IMR-90 (cell line): ENCODE results near the gene TAS2R1. TPM values are rescaled to one million over a fixed set of nuclear protein-coding genes. Genes with fewer than 3 reads are reported as not detected.

Source experiments
- ATAC-seq: fragments of 200-7000 bp; cut with Tn5 transposase; 2 replicates; pipeline ENCODE4 v1.9.1; 2020; ENCODE audit warnings: low read depth, mild to moderate bottlenecking, moderate library complexity
- BruUV-seq: library from RNA; stranded (reverse); fragments of 400-500 nt; replicated peaks from 2 replicates; lab custom pipeline; 2021; lab: Mats Ljungman, UMichigan
- CTCF ChIA-PET: fragments of 300-600 bp; formaldehyde crosslinking; extraction: SDS; loops from one replicate; lab custom pipeline; 2021; ENCODE audit warnings: antibody characterized with exemption; lab: Yijun Ruan, JAX
- POLR2A ChIA-PET: fragments of 300-600 bp; sonication (Branson Sonifier 250); formaldehyde crosslinking; loops from one replicate; lab custom pipeline; 2022; ENCODE audit warnings: antibody characterized with exemption; ENCODE audit not compliant: unreplicated experiment; lab: Charles Lee
- DNase-seq: peaks from one replicate; pipeline ENCODE4 v3.0.0; 2013
- H2AFZ ChIP-seq: replicated peaks from 2 replicates; pipeline ENCODE3; 2013; ENCODE audit warnings: low read length, mild to moderate bottlenecking; ENCODE audit not compliant: poor library complexity
- H2AK5ac ChIP-seq: 2 replicates; pipeline ENCODE4 v1.6.1; 2013; ENCODE audit warnings: low read depth, low read length, inconsistent platforms
- H2AK9ac ChIP-seq: replicated peaks from 2 replicates; pipeline ENCODE3; 2013; ENCODE audit warnings: mild to moderate bottlenecking, low read depth, low read length, moderate library complexity; ENCODE audit not compliant: poor library complexity
- H2BK120ac ChIP-seq: 2 replicates; pipeline ENCODE4 v1.6.1; 2013; ENCODE audit warnings: low read depth, low read length, inconsistent platforms
- H2BK15ac ChIP-seq: 3 replicates; pipeline ENCODE4 v1.6.1; 2013; ENCODE audit warnings: low read depth, low read length, inconsistent platforms
- H2BK20ac ChIP-seq: 2 replicates; pipeline ENCODE4 v1.6.1; 2013; ENCODE audit warnings: low read depth, mild to moderate bottlenecking, inconsistent platforms, low read length, moderate library complexity
- H2BK5ac ChIP-seq: 2 replicates; pipeline ENCODE4 v1.6.1; 2013; ENCODE audit warnings: mild to moderate bottlenecking, low read depth, low read length, inconsistent platforms; ENCODE audit not compliant: poor library complexity, severe bottlenecking
- H3K14ac ChIP-seq: replicated peaks from 2 replicates; pipeline ENCODE4 v1.6.1; 2013; ENCODE audit warnings: low read depth, low read length, inconsistent platforms
- H3K18ac ChIP-seq: 2 replicates; pipeline ENCODE4 v1.6.1; 2013; ENCODE audit warnings: low read depth, low read length, control low read depth
- H3K23ac ChIP-seq: 2 replicates; pipeline ENCODE4 v1.6.1; 2013; ENCODE audit warnings: low read depth, low read length, inconsistent platforms
- H3K27ac ChIP-seq: 2 replicates; pipeline ENCODE4 v1.5.1; 2013; ENCODE audit warnings: mild to moderate bottlenecking, control low read depth, low read length; ENCODE audit not compliant: insufficient read depth
- H3K27me3 ChIP-seq: 2 replicates; pipeline ENCODE4 v1.6.1; 2013; ENCODE audit warnings: low read length; ENCODE audit not compliant: control insufficient read depth, insufficient read depth
- H3K36me3 ChIP-seq: 2 replicates; pipeline ENCODE4 v1.6.1; 2013; ENCODE audit warnings: low read length, mixed read lengths; ENCODE audit not compliant: control insufficient read depth, insufficient read depth
- H3K4ac ChIP-seq: 2 replicates; pipeline ENCODE4 v1.6.1; 2013; ENCODE audit warnings: low read depth, low read length, inconsistent platforms
- H3K4me1 ChIP-seq: 2 replicates; pipeline ENCODE4 v1.6.1; 2013; ENCODE audit warnings: low read length, mixed read lengths; ENCODE audit not compliant: control insufficient read depth, insufficient read depth
- H3K4me2 ChIP-seq: 2 replicates; pipeline ENCODE4 v1.6.1; 2013; ENCODE audit warnings: low read depth, mild to moderate bottlenecking, control low read depth, low read length, moderate library complexity
- H3K4me3 ChIP-seq: 2 replicates; pipeline ENCODE4 v1.5.1; 2013; ENCODE audit warnings: low read depth, mild to moderate bottlenecking, control low read depth, low read length, moderate library complexity; ENCODE audit not compliant: insufficient read depth
- H3K56ac ChIP-seq: 2 replicates; pipeline ENCODE4 v1.6.1; 2013; ENCODE audit warnings: low read length, inconsistent platforms; ENCODE audit not compliant: insufficient read depth; ENCODE audit errors: extremely low read depth
- H3K79me1 ChIP-seq, 2 experiments: 2 replicates each; pipeline ENCODE4 v1.6.1; 2013; ENCODE audit warnings: low read length in 2 of 2, inconsistent platforms in 1 of 2, low read depth in 1 of 2
- H3K9ac ChIP-seq: 2 replicates; pipeline ENCODE4 v1.6.1; 2013; ENCODE audit warnings: low read depth, low read length, control low read depth
- H3K9me1 ChIP-seq: 2 replicates; pipeline ENCODE4 v1.6.1; 2013; ENCODE audit warnings: low read length, inconsistent platforms; ENCODE audit not compliant: insufficient read depth
- H3K9me3 ChIP-seq: 2 replicates; pipeline ENCODE4 v1.6.1; 2013; ENCODE audit warnings: low read length; ENCODE audit not compliant: control insufficient read depth, insufficient read depth
- H4K20me1 ChIP-seq: 2 replicates; pipeline ENCODE4 v1.6.1; 2013; ENCODE audit warnings: low read length, inconsistent platforms; ENCODE audit not compliant: insufficient read depth
- H4K5ac ChIP-seq: 2 replicates; pipeline ENCODE4 v1.6.1; 2013; ENCODE audit warnings: mild to moderate bottlenecking, low read depth, low read length, control low read depth
- H4K8ac ChIP-seq, 2 experiments: 2 replicates each; pipeline ENCODE4 v1.6.1; 2013; ENCODE audit warnings: low read depth in 2 of 2, low read length in 2 of 2, control low read depth in 1 of 2, inconsistent platforms in 1 of 2
- H4K91ac ChIP-seq: 2 replicates; pipeline ENCODE4 v1.6.1; 2013; ENCODE audit warnings: low read depth, low read length, inconsistent platforms; ENCODE audit not compliant: insufficient read depth
- BHLHE40 ChIP-seq: fragments of 150-350 bp; IDR thresholded peaks from 2 replicates; pipeline ENCODE4 v1.6.1; 2016; ENCODE audit warnings: mild to moderate bottlenecking, low read depth, low read length
- CEBPB ChIP-seq: IDR thresholded peaks from 2 replicates; pipeline ENCODE4 v1.6.1; 2012; ENCODE audit warnings: low read depth, low read length, improper control_type of control experiment
- CHD1 ChIP-seq: IDR thresholded peaks from 2 replicates; pipeline ENCODE4 v1.6.1; 2012; ENCODE audit warnings: low read depth, low read length, improper control_type of control experiment
- CTCF ChIP-seq: conservative IDR thresholded peaks from 2 replicates; pipeline ENCODE4 v1.5.1; 2012; ENCODE audit warnings: mild to moderate bottlenecking, low read depth, low read length, improper control_type of control experiment
- ELK1 ChIP-seq: fragments of 150-350 bp; IDR thresholded peaks from 2 replicates; pipeline ENCODE4 v1.6.1; 2016; ENCODE audit warnings: low read depth, mild to moderate bottlenecking, low read length, moderate library complexity, borderline replicate concordance
- FOS ChIP-seq: fragments of 150-350 bp; IDR thresholded peaks from 2 replicates; pipeline ENCODE4 v1.6.1; 2016; ENCODE audit warnings: low read depth, low read length
- MAFK ChIP-seq: IDR thresholded peaks from 2 replicates; pipeline ENCODE4 v1.6.1; 2012; ENCODE audit warnings: low read depth, low read length, improper control_type of control experiment
- MAZ ChIP-seq: IDR thresholded peaks from 2 replicates; pipeline ENCODE4 v1.6.1; 2012; ENCODE audit warnings: low read depth, mild to moderate bottlenecking, low read length, improper control_type of control experiment, moderate library complexity, borderline replicate concordance
- MXI1 ChIP-seq: IDR thresholded peaks from 2 replicates; pipeline ENCODE4 v1.6.1; 2012; ENCODE audit warnings: low read depth, mild to moderate bottlenecking, low read length, moderate library complexity, borderline replicate concordance
- NFE2L2 ChIP-seq: fragments of 150-350 bp; IDR thresholded peaks from 2 replicates; pipeline ENCODE4 v1.6.1; 2016; ENCODE audit warnings: low read depth, mild to moderate bottlenecking, low read length
- POLR2A ChIP-seq: IDR thresholded peaks from 2 replicates; pipeline ENCODE4 v1.6.1; 2012; ENCODE audit warnings: mild to moderate bottlenecking, low read depth, low read length
- RAD21 ChIP-seq: IDR thresholded peaks from 2 replicates; pipeline ENCODE4 v1.6.1; 2012; ENCODE audit warnings: low read length, improper control_type of control experiment
- RCOR1 ChIP-seq: IDR thresholded peaks from 2 replicates; pipeline ENCODE4 v1.6.1; 2012; ENCODE audit warnings: mild to moderate bottlenecking, low read length, improper control_type of control experiment; ENCODE audit not compliant: insufficient replicate concordance
- RFX5 ChIP-seq: IDR thresholded peaks from 2 replicates; pipeline ENCODE4 v1.8.0; 2012; ENCODE audit warnings: low read depth, mild to moderate bottlenecking, low read length, moderate library complexity
- SMC3 ChIP-seq: fragments of 150-350 bp; IDR thresholded peaks from 2 replicates; pipeline ENCODE4 v1.6.1; 2016; ENCODE audit warnings: low read depth, mild to moderate bottlenecking, antibody characterized with exemption, low read length, moderate library complexity
- USF2 ChIP-seq: fragments of 150-350 bp; IDR thresholded peaks from 2 replicates; pipeline ENCODE4 v1.6.1; 2017; ENCODE audit warnings: mild to moderate bottlenecking, antibody characterized with exemption, low read length, low read depth
- WGBS, 2 experiments: methylation state at CpG; one replicate each; pipeline versions ENCODE4 v1.1.5 to v1.1.7; 2013; ENCODE audit warnings: missing lambda C conversion rate in 2 of 2; ENCODE audit not compliant: insufficient read length in 1 of 2; ENCODE audit errors: extremely low coverage in 2 of 2; 5-methylcytosine and 5-hydroxymethylcytosine counted together
- dilution Hi-C: fragments of 300-500 bp; cut with HindIII; formaldehyde crosslinking; loops from one replicate; pipeline ENCODE4 v1.14.3; 2018; ENCODE audit warnings: low sequenced_read_pairs; ENCODE audit not compliant: unreplicated experiment
- in situ Hi-C: fragments of 300-500 bp; cut with MboI; formaldehyde crosslinking; loops from 3 replicates; pipeline ENCODE4 v1.14.3; 2019; ENCODE audit warnings: low sequenced_read_pairs, inconsistent platforms, mixed read lengths
- intact Hi-C: fragments of 100-400 bp; cut with micrococcal nuclease; formaldehyde crosslinking; loops from 2 replicates; pipeline ENCODE4 v1.10.0; 2022
- polyA plus RNA-seq, 3 experiments: library from polyadenylated mRNA; depleted of rRNA; stranded (reverse); fragments of >200 nt; gene quantifications; 2 replicates each; pipeline ENCODE4 v1.2.3, GENCODE V29; 2012; ENCODE audit warnings: low replicate concordance in 1 of 3
- total RNA-seq: library from RNA; depleted of rRNA; stranded (reverse); fragments of >200 nt; gene quantifications from 2 replicates; pipeline ENCODE4 v1.2.3, GENCODE V29; 2012

TAS2R1 gene
- total and polyA plus RNA-seq, 2 of the 4 experiments (the other 2 are of a cell fraction): not detected

GRCh38 chr5:9601055-9601739, 29.0 kb downstream of the TAS2R1 start:
- H4K5ac ChIP-seq: no peak overlapping the region
- H3K9me3 ChIP-seq: no peaks in the 10 kb centered on the region
- H2BK15ac ChIP-seq: no peak overlapping the region
- H3K4me1 ChIP-seq: peaks cover 3% of the 10 kb centered on the region; the same call in 1 of the 2 replicates
- H2AFZ ChIP-seq: no peak overlapping the region
- no peak overlapping the region for H3K4ac ChIP-seq
- no peak overlapping the region for H4K91ac ChIP-seq
- H4K20me1 ChIP-seq: no peaks in the 10 kb centered on the region
- no peaks in the 10 kb centered on the region for H3K79me1 ChIP-seq
- WGBS, 2 experiments: 79% methylated on average over 2 of the region's 7 CpGs; no CpG with 5 or more reads in 1 of the 2 experiments
- H3K56ac ChIP-seq: no peak overlapping the region
- H3K18ac ChIP-seq: no peak overlapping the region
- no peak overlapping the region for H2BK5ac ChIP-seq
- H2AK9ac ChIP-seq: no peak overlapping the region
- BruUV-seq: no TSS peak
- no peak overlapping the region for H3K27ac ChIP-seq
- POLR2A ChIA-PET: no interaction called here
- H3K9ac ChIP-seq: no peak overlapping the region
- H3K9me1 ChIP-seq: peaks cover 4% of the 10 kb centered on the region; the same call in 1 of the 2 replicates
- in situ Hi-C loops (no loop called here), intact Hi-C loops (no loop called here), dilution Hi-C loops (no loop called here)
- no peak overlapping the region for H2BK120ac ChIP-seq
- H2AK5ac ChIP-seq: no peak overlapping the region
- H3K36me3 ChIP-seq: no peaks in the 10 kb centered on the region
- no peak overlapping the region for H2BK20ac ChIP-seq
- H3K23ac ChIP-seq: no peak overlapping the region
- no peaks in the 10 kb centered on the region; the same call in 1 of the 2 replicates for H3K27me3 ChIP-seq
- no peak overlapping the region for H3K14ac ChIP-seq
- TF ChIP-seq RCOR1 (no peak), POLR2A (no peak), BHLHE40 (no peak), CTCF (no peak), CHD1 (no peak), ELK1 (no peak), MXI1 (no peak), USF2 (no peak), NFE2L2 (no peak), RAD21 (no peak), FOS (no peak), SMC3 (no peak), CEBPB (no peak), MAFK (no peak), MAZ (no peak), RFX5 (no peak)
- ATAC-seq (no peak), DNase-seq (no peak)
- H4K8ac ChIP-seq: no peak overlapping the region
- no peak overlapping the region for H3K4me3 ChIP-seq
- CTCF ChIA-PET: no interaction called here
- no peak overlapping the region for H3K4me2 ChIP-seq
